Measurements from ENCODE around the gene TACO1. TPM values are rescaled to one million over a fixed set of nuclear protein-coding genes. Genes with fewer than 3 reads are reported as not detected.

Gene TACO1
- total and polyA plus RNA-seq, 2 experiments from 2014 or later: 15.4 to 19.9 TPM

DNA sequence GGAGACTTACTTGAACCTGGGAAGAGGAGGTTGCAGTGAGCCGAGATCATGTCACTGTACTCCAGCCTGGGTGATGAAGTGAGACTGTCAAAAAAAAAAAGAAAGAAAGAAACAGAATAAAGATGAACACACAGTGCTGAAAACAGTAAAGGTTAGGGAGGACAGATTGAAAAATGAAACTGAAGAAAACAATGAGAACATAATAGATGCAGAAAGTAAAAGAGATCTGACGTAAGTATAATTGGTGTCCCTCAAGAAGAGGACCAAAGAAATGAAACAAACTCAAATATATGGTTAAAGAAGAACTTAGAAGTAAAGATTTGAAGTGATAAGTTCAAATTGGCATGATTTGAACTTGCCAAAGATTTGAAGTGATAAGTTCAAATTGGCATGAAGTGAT lies 43.3 kb upstream of the TACO1 start:
- no peak overlapping the region for H3K4me2 ChIP-seq

More for the DNA sequence above, 43.3 kb upstream of the TACO1 start:
- Mint-ChIP-seq H3K4me1 (peaks cover 5% of the 10 kb centered on the region; the same call in 2 of the 3 replicates), H3K9me3 (no peaks in the 10 kb centered on the region; the same call in 2 of the 3 replicates), H3K4me3 (no peak overlapping the region), H3K36me3 (ENCODE audit: low read depth) (peaks cover 14% of the 10 kb centered on the region; the same call in 2 of the 3 replicates), H3K27me3 (ENCODE audit: insufficient read depth, low read depth, poor library complexity) (peaks cover 3% of the 10 kb centered on the region), H3K27ac (no peak overlapping the region)
- H3K4me1 ChIP-seq (ENCODE audit: insufficient read depth): peaks cover 4% of the 10 kb centered on the region
- H3K27me3 ChIP-seq (ENCODE audit: insufficient read depth): no peaks in the 10 kb centered on the region
- no peaks in the 10 kb centered on the region for H3K9me2 ChIP-seq (ENCODE audit: insufficient read depth)
- H4K20me1 ChIP-seq (replicated peaks; ENCODE audit: insufficient read depth): peaks cover 64% of the 10 kb centered on the region
- H3K79me2 ChIP-seq (replicated peaks; ENCODE audit: insufficient read depth): peaks cover 97% of the 10 kb centered on the region
- DNase-seq (ENCODE audit: low spot score) (no peak), ATAC-seq (no peak)
- no peak overlapping the region for H2AFZ ChIP-seq
- TF ChIP-seq JUNB (IDR thresholded peaks at IDR 0.05; ENCODE audit: unreplicated experiment) (no peak), STAT1 (IDR thresholded peaks at IDR 0.05; ENCODE audit: unreplicated experiment) (no peak), ZNF114 (CRISPR knock-in tag; IDR thresholded peaks at IDR 0.05) (no peak), ZNF331 (CRISPR knock-in tag; IDR thresholded peaks at IDR 0.05; ENCODE audit: low read depth) (no peak), EZH2phosphoT487 (IDR thresholded peaks at IDR 0.05; ENCODE audit: unreplicated experiment) (no peak), NANOG (IDR thresholded peaks at IDR 0.05; ENCODE audit: borderline replicate concordance) (no peak), EZH2 (IDR thresholded peaks at IDR 0.05; ENCODE audit: low read depth, unreplicated experiment) (no peak), CREB1 (CRISPR knock-in tag; IDR thresholded peaks at IDR 0.05; ENCODE audit: low read depth) (no peak), POLR2AphosphoS5 (IDR thresholded peaks at IDR 0.05; ENCODE audit: low read depth) (no peak)
- TF ChIP-seq, protein P1, sequence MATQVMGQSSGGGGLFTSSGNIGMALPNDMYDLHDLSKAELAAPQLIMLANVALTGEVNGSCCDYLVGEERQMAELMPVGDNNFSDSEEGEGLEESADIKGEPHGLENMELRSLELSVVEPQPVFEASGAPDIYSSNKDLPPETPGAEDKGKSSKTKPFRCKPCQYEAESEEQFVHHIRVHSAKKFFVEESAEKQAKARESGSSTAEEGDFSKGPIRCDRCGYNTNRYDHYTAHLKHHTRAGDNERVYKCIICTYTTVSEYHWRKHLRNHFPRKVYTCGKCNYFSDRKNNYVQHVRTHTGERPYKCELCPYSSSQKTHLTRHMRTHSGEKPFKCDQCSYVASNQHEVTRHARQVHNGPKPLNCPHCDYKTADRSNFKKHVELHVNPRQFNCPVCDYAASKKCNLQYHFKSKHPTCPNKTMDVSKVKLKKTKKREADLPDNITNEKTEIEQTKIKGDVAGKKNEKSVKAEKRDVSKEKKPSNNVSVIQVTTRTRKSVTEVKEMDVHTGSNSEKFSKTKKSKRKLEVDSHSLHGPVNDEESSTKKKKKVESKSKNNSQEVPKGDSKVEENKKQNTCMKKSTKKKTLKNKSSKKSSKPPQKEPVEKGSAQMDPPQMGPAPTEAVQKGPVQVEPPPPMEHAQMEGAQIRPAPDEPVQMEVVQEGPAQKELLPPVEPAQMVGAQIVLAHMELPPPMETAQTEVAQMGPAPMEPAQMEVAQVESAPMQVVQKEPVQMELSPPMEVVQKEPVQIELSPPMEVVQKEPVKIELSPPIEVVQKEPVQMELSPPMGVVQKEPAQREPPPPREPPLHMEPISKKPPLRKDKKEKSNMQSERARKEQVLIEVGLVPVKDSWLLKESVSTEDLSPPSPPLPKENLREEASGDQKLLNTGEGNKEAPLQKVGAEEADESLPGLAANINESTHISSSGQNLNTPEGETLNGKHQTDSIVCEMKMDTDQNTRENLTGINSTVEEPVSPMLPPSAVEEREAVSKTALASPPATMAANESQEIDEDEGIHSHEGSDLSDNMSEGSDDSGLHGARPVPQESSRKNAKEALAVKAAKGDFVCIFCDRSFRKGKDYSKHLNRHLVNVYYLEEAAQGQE (IDR thresholded peaks at IDR 0.05; ENCODE audit: unreplicated experiment): no peak
- TF ChIP-seq, protein P2, sequence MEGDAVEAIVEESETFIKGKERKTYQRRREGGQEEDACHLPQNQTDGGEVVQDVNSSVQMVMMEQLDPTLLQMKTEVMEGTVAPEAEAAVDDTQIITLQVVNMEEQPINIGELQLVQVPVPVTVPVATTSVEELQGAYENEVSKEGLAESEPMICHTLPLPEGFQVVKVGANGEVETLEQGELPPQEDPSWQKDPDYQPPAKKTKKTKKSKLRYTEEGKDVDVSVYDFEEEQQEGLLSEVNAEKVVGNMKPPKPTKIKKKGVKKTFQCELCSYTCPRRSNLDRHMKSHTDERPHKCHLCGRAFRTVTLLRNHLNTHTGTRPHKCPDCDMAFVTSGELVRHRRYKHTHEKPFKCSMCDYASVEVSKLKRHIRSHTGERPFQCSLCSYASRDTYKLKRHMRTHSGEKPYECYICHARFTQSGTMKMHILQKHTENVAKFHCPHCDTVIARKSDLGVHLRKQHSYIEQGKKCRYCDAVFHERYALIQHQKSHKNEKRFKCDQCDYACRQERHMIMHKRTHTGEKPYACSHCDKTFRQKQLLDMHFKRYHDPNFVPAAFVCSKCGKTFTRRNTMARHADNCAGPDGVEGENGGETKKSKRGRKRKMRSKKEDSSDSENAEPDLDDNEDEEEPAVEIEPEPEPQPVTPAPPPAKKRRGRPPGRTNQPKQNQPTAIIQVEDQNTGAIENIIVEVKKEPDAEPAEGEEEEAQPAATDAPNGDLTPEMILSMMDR (conservative IDR thresholded peaks at IDR 0.05; ENCODE audit: low read depth in 2 of 2): no peak
- TF ChIP-seq, protein P3, sequence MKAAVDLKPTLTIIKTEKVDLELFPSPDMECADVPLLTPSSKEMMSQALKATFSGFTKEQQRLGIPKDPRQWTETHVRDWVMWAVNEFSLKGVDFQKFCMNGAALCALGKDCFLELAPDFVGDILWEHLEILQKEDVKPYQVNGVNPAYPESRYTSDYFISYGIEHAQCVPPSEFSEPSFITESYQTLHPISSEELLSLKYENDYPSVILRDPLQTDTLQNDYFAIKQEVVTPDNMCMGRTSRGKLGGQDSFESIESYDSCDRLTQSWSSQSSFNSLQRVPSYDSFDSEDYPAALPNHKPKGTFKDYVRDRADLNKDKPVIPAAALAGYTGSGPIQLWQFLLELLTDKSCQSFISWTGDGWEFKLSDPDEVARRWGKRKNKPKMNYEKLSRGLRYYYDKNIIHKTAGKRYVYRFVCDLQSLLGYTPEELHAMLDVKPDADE (IDR thresholded peaks at IDR 0.05): no peak
- TF ChIP-seq, protein P4, sequence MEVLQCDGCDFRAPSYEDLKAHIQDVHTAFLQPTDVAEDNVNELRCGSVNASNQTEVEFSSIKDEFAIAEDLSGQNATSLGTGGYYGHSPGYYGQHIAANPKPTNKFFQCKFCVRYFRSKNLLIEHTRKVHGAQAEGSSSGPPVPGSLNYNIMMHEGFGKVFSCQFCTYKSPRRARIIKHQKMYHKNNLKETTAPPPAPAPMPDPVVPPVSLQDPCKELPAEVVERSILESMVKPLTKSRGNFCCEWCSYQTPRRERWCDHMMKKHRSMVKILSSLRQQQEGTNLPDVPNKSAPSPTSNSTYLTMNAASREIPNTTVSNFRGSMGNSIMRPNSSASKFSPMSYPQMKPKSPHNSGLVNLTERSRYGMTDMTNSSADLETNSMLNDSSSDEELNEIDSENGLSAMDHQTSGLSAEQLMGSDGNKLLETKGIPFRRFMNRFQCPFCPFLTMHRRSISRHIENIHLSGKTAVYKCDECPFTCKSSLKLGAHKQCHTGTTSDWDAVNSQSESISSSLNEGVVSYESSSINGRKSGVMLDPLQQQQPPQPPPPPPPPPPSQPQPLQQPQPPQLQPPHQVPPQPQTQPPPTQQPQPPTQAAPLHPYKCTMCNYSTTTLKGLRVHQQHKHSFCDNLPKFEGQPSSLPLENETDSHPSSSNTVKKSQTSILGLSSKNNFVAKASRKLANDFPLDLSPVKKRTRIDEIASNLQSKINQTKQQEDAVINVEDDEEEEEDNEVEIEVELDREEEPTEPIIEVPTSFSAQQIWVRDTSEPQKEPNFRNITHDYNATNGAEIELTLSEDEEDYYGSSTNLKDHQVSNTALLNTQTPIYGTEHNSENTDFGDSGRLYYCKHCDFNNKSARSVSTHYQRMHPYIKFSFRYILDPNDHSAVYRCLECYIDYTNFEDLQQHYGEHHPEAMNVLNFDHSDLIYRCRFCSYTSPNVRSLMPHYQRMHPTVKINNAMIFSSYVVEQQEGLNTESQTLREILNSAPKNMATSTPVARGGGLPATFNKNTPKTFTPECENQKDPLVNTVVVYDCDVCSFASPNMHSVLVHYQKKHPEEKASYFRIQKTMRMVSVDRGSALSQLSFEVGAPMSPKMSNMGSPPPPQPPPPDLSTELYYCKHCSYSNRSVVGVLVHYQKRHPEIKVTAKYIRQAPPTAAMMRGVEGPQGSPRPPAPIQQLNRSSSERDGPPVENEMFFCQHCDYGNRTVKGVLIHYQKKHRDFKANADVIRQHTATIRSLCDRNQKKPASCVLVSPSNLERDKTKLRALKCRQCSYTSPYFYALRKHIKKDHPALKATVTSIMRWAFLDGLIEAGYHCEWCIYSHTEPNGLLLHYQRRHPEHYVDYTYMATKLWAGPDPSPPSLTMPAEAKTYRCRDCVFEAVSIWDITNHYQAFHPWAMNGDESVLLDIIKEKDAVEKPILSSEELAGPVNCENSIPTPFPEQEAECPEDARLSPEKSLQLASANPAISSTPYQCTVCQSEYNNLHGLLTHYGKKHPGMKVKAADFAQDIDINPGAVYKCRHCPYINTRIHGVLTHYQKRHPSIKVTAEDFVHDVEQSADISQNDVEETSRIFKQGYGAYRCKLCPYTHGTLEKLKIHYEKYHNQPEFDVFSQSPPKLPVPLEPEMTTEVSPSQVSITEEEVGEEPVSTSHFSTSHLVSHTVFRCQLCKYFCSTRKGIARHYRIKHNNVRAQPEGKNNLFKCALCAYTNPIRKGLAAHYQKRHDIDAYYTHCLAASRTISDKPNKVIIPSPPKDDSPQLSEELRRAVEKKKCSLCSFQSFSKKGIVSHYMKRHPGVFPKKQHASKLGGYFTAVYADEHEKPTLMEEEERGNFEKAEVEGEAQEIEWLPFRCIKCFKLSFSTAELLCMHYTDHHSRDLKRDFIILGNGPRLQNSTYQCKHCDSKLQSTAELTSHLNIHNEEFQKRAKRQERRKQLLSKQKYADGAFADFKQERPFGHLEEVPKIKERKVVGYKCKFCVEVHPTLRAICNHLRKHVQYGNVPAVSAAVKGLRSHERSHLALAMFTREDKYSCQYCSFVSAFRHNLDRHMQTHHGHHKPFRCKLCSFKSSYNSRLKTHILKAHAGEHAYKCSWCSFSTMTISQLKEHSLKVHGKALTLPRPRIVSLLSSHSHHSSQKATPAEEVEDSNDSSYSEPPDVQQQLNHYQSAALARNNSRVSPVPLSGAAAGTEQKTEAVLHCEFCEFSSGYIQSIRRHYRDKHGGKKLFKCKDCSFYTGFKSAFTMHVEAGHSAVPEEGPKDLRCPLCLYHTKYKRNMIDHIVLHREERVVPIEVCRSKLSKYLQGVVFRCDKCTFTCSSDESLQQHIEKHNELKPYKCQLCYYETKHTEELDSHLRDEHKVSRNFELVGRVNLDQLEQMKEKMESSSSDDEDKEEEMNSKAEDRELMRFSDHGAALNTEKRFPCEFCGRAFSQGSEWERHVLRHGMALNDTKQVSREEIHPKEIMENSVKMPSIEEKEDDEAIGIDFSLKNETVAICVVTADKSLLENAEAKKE (CRISPR knock-in tag; IDR thresholded peaks at IDR 0.05): no peak
- no peak overlapping the region for H3K4me3 ChIP-seq
- H3K27ac ChIP-seq (ENCODE audit: low read depth): no peak overlapping the region
- H3F3A ChIP-seq (replicated peaks; ENCODE audit: low read depth): no peaks in the 10 kb centered on the region
- peaks cover 4% of the 10 kb centered on the region; the same call in 1 of the 2 replicates for H3K36me3 ChIP-seq (ENCODE audit: insufficient read depth)

Data from GM23338 (cell line).